ENCODE data around the gene KIF5A.
A peak's percentile ranks its signal among the peaks of the same experiment; 100 is the strongest.
"Not testable (repeated sequence)": the region's sequence is repeated elsewhere in the genome, so short reads cannot be mapped to it uniquely, and the experiment has no call there.

Gene KIF5A

GRCh38 chr12:57609781-57610553, 60.1 kb downstream of the KIF5A start:
- no peak for DNase-seq

- DNase-seq: no peak
These were observed 60.8 kb downstream of the KIF5A start for GRCh38 chr12:57610554-57611107.

- DNase-seq: peak; percentile 55
These were observed 61.4 kb downstream of the KIF5A start, which contains the start of gene ARHGEF25 for GRCh38 chr12:57611108-57611826. Gene ARHGEF25, plus strand, starts transcription at chr12:57611435. Its CDS starts 460 bp downstream, at chr12:57611895.

- no peak for DNase-seq
These were observed 62.2 kb downstream of the KIF5A start for GRCh38 chr12:57611827-57612710.

- no peak for DNase-seq
These were observed 63.0 kb downstream of the KIF5A start for GRCh38 chr12:57612711-57613426.

GRCh38 chr12:57613427-57614109, 63.7 kb downstream of the KIF5A start:
- no peak for DNase-seq

GRCh38 chr12:57614178-57614947, 64.5 kb downstream of the KIF5A start:
- DNase-seq: no peak

GRCh38 chr12:57614948-57615500, 65.2 kb downstream of the KIF5A start:
- DNase-seq: no peak

GRCh38 chr12:57615637-57616036, 65.8 kb downstream of the KIF5A start:
- no peak for DNase-seq

GRCh38 chr12:57616383-57617101, 66.7 kb downstream of the KIF5A start:
- no peak for DNase-seq

- DNase-seq: no peak
These were observed 68.1 kb downstream of the KIF5A start for GRCh38 chr12:57617942-57618341.

GRCh38 chr12:57618431-57618830, 68.6 kb downstream of the KIF5A start:
- DNase-seq: not testable (repeated sequence)

- DNase-seq: no peak
These were observed 69.2 kb downstream of the KIF5A start for GRCh38 chr12:57618966-57619433.

GRCh38 chr12:57619434-57620244, 69.8 kb downstream of the KIF5A start:
- peak; percentile 41 for DNase-seq

GRCh38 chr12:57620245-57620935, 70.5 kb downstream of the KIF5A start:
- DNase-seq: no peak

GRCh38 chr12:57620936-57621496, 71.2 kb downstream of the KIF5A start:
- DNase-seq: no peak

- DNase-seq: peak; percentile 61
These were observed 71.9 kb downstream of the KIF5A start for GRCh38 chr12:57621497-57622292.
